Neutrophil (primary cell): Measurements from ENCODE around the gene AMBRA1.

Experiments
- H3K27ac ChIP-seq: fragments of 200-600 bp; sonication (generic); 2 replicates; pipeline ENCODE4 v1.5.1; 2016; ENCODE audit warnings: mild to moderate bottlenecking, moderate library complexity
- H3K27me3 ChIP-seq: fragments of 200-600 bp; sonication (generic); 2 replicates; pipeline ENCODE4 v1.6.0; 2016; ENCODE audit warnings: mild to moderate bottlenecking
- H3K36me3 ChIP-seq: fragments of 200-600 bp; sonication (generic); 2 replicates; pipeline ENCODE4 v1.5.1; 2017
- H3K4me1 ChIP-seq, 2 experiments: fragments of 200-600 bp in 1 of 2; sonication (generic) in 1 of 2; 1 replicate in 1 of 2; 2 replicates in 1 of 2; pipeline versions ENCODE4 v1.5.1 to v1.6.1; 2013 to 2016; ENCODE audit warnings: low read depth in 1 of 2, low read length in 1 of 2, mild to moderate bottlenecking in 1 of 2, moderate library complexity in 1 of 2; ENCODE audit not compliant: control insufficient read depth in 1 of 2, insufficient read depth in 1 of 2
- H3K4me3 ChIP-seq, 2 experiments: fragments of 200-600 bp in 1 of 2; sonication (generic) in 1 of 2; 1 replicate in 1 of 2; 2 replicates in 1 of 2; pipeline ENCODE4 v1.5.1; 2013 to 2016; ENCODE audit warnings: low read depth in 1 of 2, low read length in 1 of 2, mild to moderate bottlenecking in 1 of 2, moderate library complexity in 1 of 2
- H3K9me3 ChIP-seq: fragments of 200-600 bp; sonication (generic); 2 replicates; pipeline ENCODE4 v1.5.1; 2016
- CTCF ChIP-seq: fragments of 200-600 bp; sonication (generic); IDR thresholded peaks from 2 replicates; pipeline ENCODE4 v1.5.1; 2016; ENCODE audit warnings: antibody characterized with exemption

AMBRA1 gene

GRCh38 chr11:46554213-46555147 lies 39.3 kb downstream of the AMBRA1 start:
- Histone ChIP-seq H3K4me3 (no peak overlapping the region), H3K9me3 (no peaks in the 10 kb centered on the region), H3K36me3 (no peaks in the 10 kb centered on the region), H3K27ac (peak overlapping the region; percentile 67), H3K27me3 (no peaks in the 10 kb centered on the region), H3K4me1 (peaks cover 19 to 22% of the 10 kb centered on the region in 2 experiments)
- TF ChIP-seq CTCF = no peak

- Histone ChIP-seq H3K4me1 (peaks cover 19 to 22% of the 10 kb centered on the region in 2 experiments), H3K9me3 (no peaks in the 10 kb centered on the region), H3K4me3 (no peak overlapping the region), H3K36me3 (no peaks in the 10 kb centered on the region), H3K27ac (peak overlapping the region; percentile 67), H3K27me3 (no peaks in the 10 kb centered on the region)
- no peak for TF ChIP-seq CTCF
Measured at GRCh38 chr11:46553814-46554212, 40.0 kb downstream of the AMBRA1 start.

- Histone ChIP-seq H3K27me3 (no peaks in the 10 kb centered on the region), H3K27ac (no peak overlapping the region), H3K4me3 (no peak overlapping the region), H3K4me1 (peaks cover 19 to 22% of the 10 kb centered on the region in 2 experiments), H3K9me3 (no peaks in the 10 kb centered on the region), H3K36me3 (peaks cover 14% of the 10 kb centered on the region)
- no peak for TF ChIP-seq CTCF
Measured at GRCh38 chr11:46551261-46551660, 42.6 kb downstream of the AMBRA1 start.

GRCh38 chr11:46547579-46547978 lies 46.2 kb downstream of the AMBRA1 start:
- no peak overlapping the region for H3K4me3 ChIP-seq
- H3K9me3 ChIP-seq = no peaks in the 10 kb centered on the region
- H3K4me1 ChIP-seq = no peaks in the 10 kb centered on the region
- H3K27me3 ChIP-seq = no peaks in the 10 kb centered on the region
- TF ChIP-seq CTCF = no peak
- peaks cover 48% of the 10 kb centered on the region for H3K36me3 ChIP-seq
- no peak overlapping the region for H3K27ac ChIP-seq

- H3K36me3 ChIP-seq = peaks cover 77% of the 10 kb centered on the region
- H3K4me1 ChIP-seq = no peaks in the 10 kb centered on the region
- no peaks in the 10 kb centered on the region for H3K9me3 ChIP-seq
- no peaks in the 10 kb centered on the region for H3K27me3 ChIP-seq
- no peak for TF ChIP-seq CTCF
- H3K27ac ChIP-seq = no peak overlapping the region
- no peak overlapping the region for H3K4me3 ChIP-seq
Measured at GRCh38 chr11:46543564-46543963, 50.3 kb downstream of the AMBRA1 start.
